Activated T-cell treated with anti-CD3 and anti-CD28 coated beads, Interleukin-2, amount 50 U/mL, for 48 hours (primary cell): ENCODE measurements around the gene TMEM107.
"Not testable (repeated sequence)": the region's sequence is repeated elsewhere in the genome, so short reads cannot be mapped to it uniquely, and the experiment has no call there.

Experiments used
- DNase-seq, 2 experiments: peaks; one replicate each; pipeline ENCODE4 v3.0.0-alpha.2; 2020

Gene TMEM107

DNA sequence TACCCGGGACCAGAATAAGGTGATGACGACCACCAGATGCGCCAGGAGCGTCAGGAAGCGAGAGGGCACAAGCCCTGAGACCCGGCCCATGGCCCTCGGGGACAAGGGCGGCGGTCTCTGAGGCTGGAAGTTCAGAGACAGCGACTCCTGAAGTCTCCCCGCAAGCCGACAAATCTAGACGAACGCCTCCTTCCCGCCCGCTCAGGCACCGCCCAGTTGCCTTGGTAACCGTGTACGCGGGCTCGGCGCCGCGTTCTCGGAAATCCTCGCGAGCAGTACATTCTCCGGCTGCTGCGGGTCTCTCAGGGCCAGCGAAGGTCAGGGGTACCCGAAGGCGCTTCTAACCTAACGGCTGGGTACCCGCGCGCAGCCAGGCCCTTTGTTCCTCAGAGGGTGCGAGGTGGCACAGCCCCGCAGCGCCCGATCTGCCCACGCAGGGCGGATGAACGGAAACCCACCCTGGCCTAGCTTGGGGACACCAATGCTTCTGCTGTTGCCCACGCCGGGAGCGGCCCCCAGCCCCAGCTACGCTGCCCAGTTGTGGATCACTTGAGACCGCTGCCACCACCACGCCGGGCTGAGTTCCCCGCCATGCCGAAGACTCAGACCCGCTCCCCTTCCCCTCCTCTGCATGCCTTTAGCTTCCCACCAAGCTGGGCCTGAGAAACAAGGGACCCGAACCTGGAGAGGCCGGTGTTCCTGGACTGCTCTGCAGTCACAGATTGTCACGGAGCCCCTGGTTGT is at the start of gene TMEM107:
TSS of gene TMEM107 (minus strand) at position 184 of the 744 bp plus-strand sequence. CDS start at position 90, 94 bp downstream.
- peak; percentile 89 to 93 for DNase-seq

DNA sequence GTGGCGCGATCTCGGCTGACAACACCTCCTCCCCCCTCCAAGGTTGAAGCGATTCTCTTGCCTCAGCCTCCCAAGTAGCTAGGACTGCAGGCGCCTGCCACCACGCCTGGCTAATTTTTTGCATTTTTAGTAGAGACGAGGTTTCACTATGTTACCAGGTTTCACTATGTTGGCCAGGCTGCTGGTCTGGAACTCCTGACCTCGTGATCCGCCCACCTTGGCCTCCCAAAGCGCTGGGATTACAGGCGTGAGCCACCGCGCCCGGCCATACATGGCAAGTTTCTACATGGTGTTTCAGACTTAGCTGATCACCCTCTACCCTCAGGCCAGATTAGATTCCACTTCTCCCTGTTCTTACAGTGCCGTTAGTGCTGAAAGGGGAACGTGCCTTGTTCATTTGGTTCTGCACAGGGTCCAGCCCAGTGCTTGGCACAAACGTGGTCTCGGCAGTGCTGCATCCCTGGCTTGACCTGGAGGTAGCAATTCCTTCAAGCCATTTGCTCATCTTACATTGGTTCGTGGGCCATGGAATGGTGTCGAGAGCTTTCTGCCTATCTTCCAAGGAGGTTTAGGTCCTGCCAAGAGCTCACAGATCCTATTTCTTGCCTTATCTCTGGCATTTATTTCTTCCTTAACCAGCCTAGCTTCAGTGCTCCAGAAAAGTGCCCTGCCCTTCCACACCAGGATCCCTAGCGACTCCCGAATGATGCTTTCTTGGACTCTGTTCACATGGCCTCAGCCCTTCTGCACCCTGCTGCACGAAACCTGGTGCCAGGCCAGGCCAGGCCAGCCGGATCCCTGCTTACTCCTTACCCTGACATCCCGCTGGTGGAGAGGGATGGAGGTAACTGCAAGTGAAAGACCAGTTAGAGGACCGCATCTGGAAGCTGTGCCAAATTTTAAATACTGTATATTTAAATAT is 49.0 kb upstream of the TMEM107 start:
- DNase-seq, result no peak

DNA sequence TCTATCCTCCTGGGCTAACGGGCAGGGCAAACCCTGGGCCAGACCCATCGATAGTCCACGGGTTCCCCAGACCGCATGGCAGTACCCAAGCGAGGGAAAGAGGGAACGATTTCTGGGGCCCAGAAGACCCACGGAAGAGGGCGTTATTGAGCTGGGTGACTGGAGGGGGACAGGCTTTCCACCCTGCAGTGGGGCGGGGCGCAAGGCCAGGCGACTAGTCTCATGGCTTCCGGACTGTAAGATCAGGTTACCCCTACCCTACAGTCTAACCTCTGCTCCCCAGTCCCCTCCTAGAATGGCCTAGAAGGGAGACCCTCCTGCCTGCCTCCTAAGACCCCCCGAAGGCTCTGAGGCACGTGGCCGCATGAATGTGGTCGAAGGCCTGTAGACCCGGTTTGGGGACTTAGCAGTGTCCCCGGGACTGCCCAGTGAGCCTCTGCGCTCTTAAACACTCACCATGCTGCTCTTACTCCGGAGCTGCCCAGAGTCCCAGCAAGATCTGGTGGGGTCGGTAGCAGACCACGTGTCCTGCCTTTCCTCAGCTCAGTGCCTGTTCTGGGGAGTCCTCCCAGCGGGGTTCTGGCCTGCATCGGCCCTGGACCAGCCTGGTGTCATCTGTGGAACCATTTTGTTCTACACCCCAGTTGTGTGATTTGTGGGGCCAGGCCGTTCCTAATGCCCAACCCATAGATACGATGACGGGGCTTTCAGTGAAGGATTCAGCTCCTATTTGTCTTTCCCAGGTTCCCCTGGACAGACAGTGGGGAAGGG is 47.4 kb upstream of the TMEM107 start:
- peak; percentile 79 to 80 for DNase-seq

DNA sequence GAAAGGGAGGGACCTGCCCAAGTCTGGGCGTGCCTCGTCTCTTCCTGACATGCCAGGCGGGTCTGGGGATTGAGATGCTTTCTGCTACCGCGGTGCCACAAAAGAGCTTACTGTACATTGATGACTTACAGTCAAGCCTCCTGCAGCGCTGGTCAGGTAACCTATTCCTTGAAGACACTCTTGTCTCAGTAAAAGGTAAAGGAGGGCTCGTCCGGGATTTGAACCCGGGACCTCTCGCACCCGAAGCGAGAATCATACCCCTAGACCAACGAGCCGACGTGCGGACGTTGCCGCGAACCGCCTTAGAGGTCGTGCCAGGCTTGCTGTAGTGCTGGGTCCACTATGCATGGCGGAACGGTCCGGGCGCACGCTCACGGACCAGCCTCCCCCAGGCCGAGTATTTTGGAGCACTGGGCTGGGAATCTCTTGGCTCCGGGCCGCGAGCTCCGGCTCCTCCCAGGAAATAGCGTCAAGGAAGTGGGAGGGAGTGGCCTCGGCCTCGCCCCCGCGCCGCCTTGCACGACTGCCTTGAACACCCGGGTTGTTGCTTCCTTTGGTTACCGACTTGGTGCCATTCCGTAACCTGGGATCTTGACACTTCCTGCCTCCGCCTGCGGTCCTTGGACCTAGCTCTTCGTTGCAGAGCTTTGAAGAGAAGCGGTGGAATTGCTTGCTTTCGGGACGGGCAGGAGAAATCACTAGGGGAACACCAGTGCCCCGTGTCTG is 46.6 kb upstream of the TMEM107 start:
- peak; percentile 95 to 97 for DNase-seq

DNA sequence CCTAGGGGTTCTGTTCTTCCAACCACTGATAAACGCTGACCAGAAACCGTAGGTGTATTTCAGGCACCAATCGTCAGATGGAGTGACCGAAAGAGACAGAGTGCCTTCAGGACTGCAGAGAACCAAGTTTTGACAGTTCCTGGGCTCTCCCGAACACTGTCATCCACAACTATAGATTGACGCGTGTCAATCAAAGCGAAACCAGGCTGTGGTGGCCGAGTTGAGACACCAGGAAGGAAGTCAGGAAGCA is 46.1 kb upstream of the TMEM107 start:
- no peak for DNase-seq

DNA sequence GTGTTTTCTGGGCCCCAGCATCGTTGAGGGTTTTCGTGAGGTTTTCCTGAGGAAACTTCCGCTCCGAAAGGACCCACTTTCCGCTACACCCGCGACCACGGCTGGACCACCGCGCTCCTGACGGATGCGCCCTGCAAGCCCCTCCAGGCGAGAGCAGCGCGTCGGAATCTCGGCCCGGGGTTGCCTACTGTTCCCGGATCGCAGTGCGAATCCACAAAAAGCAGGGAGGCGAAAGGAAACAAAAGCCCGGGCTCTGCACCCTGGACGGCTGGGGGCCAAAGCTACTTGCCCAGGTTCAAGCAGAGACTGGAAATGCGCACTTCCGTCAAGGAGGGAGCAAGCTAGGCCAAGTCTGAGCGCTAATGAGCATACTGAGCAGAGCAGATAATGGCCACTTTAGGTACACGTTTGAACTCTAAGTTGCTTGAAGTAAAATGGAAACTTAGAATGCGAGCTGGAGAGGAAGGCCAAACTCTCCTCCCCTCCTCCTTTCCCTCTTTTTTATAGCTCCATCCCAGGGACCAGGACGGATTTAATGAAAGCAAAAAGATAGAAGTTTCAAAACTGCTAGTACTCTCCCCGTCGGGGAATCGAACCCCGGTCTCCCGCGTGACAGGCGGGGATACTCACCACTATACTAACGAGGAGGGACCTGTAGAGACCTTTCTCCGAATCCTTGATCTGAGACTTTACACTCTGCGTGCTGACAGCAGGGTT is 45.6 kb upstream of the TMEM107 start:
- DNase-seq, result peak; percentile 95 to 97

DNA sequence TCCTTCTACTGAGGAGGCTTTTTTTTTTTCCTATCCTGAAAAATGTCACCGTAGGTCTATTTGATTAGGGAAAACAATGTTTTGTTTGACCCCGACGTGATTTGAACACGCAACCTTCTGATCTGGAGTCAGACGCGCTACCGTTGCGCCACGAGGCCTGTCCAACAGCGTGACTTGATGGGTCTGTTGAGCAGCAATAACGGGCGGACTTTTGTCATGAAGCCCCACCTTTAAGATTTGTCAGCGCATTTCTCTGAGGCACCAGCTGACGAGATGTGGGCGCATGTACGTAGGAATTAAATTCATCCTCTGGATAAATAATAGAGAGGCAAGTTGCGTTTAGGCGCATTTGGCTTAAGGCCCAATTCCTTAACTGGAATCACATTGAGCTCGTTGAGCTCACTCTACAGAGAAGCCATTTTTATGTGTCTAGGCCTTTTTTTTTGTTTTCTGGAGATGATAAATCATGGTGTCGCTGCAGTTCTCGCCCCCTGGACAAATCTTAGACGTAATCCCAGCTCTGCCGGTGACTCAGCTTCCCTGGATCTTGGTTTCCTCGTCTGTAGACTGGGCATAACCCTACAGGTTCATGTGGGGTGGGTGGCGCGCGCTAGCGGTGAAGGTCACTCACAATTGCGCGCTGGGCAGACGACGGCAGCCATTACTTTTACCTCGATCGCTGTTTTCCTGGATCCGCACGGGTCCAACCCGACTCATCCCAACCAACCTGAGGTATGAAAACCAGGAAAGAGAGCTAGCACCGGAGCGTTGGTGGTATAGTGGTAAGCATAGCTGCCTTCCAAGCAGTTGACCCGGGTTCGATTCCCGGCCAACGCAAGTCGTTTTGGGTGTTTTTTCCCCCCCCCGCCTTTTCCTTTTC is 44.8 kb upstream of the TMEM107 start:
- DNase-seq, result peak; percentile 96 to 99

DNA sequence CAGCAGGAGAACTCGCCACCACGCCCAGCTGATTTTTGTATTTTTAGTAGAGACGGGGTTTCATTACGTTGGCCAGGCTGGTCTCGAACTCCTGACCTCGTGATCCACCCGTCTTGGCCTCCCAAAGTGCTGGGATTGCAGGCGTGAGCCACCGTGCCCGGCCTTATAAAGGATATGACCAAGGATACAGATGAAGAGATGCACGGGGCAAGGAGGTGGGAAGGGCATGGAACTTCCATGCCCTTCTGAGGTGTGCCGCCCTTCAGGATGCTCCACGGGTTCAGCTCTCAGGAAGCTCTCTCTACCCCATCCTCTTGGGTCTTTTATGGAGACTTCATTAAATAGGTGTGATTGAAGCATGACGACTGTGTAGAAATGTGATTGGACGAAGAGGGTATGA is 37.8 kb upstream of the TMEM107 start:
- DNase-seq, result not testable (repeated sequence)

DNA sequence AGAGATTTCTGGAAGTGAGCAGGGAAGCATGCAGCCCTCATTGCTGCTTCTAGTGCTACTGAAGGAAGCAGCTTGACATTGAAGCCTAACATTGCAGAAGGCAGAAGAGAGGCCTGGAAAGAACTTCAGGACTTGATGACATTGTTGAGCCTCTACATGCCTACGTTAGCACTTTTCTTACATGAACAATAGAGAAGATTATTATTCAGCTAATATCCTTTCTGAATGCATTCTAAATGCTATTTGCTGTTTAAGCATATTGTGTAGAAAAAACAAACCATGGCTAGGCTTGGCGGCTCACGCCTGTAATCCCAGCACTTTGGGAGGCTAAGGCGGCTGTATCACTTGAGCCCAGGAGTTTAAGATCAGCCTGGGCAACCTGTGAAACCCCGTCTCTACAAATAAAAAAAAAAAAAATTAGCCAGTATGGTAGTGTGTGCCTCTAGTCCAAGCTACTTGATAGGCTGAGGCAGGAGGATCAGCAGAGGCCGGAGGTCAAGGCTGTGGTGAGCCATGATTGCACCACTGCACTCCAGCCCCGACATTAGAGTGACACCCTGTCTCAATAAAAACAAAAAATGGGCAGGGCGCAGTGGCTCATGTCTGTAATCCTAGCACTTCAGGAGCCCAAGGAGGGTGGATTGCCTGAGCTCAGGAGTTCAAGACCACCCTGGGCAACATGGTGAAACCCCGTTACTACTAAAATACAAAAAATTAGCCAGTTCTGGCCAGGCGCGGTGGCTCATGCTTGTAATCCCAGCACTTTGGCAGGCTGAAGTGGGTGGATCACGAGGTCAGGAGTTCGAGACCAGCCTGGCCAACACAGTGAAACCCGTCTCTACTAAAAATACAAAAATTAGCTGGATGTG is 36.4 kb upstream of the TMEM107 start:
- no peak for DNase-seq

DNA sequence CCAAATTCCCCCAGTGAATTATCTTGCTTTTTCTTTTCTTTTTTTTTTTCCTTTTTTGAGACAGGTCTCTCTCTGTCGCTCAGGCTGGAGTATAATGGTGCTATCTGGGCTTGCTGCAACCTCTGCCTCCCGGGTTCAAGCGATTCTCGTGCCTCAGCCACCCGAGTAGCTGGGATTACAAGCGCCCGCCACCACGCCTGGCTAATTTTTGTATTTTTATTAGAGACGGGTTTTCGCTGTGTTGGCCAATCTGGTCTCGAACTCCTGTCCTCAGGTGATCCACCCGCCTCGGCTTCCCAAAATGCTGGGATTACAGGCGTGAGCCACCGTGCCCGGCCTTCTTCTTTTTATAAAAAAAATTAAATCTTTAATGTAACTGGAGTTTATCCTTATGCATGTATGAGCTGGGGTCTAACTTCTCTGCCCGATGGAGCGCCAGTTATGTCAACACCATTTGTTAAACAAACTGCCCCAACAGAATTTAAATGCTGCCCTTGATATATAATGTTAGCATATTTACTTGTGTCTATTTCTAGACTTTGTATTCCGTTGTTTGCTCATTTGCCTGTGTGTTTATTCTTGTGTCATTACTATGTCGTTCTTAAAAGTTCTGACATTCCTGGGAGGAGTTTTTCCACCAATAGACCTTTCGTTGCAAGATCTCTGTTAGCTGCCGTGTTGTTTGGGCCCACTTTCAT is 34.7 kb upstream of the TMEM107 start:
- DNase-seq, result no peak

DNA sequence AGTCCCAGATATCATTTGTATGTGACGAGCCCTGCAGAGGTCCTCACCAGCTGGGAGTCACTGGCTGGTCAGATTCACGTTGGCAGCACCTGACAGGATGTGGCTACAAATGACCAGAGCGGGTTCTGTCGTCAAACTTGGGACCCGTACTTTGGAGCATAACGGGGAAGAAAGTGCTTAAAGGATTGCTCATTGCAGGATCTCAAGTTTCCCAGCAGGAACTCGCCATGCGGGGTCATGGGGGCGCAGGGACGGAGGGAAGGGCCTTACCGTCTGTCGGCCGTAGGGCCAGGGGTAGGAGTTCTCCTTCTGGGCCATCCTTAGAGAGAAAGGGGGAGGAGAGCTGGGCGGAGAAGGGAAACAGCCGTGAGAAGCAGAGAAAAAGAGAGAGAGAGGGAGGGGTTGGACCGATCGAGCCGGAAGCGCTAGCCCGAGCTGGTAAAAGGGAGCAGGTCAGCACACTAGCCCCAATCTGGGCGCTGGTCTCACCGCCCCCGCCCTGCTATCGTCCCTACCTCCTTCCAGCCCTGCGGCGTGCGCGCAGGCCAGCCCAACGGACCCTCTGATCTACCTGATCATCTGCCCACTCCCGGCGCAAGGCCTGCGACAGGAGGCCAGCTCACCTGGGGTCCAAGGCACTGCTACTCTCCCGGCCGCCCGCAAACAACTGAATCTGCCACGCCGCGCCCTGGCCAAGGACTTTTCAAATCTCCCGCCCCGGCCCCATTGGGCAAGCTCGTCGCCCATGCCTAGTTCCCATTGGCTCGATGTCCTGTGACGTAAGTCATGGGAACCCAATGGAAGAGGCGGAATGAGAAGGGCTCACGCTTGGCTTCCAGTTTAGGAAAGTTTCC is 34.0 kb upstream of the TMEM107 start, which contains the start of gene AURKB:
TSS of gene AURKB (minus strand) at position 669 of the 854 bp plus-strand sequence. CDS start at position 318, 351 bp downstream.
- peak; percentile 93 to 94 for DNase-seq

DNA sequence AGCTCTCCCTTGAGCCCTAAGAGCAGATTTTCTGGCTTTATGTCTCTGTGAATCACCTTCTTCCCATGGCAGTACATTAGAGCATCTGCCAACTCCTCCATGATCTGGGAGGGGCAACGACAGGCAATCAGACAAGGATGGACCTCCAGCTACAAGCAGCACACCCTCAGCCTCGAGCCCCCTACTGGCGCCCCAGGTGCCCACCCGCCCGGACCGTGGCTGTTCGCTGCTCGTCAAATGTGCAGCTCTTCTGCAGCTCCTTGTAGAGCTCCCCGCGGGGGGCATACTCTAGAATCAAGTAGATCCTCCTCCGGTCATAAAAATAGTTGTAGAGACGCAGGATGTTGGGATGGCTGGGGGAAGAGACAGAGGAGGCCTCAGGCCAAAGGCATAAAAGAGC is 30.4 kb upstream of the TMEM107 start:
- DNase-seq, result no peak

DNA sequence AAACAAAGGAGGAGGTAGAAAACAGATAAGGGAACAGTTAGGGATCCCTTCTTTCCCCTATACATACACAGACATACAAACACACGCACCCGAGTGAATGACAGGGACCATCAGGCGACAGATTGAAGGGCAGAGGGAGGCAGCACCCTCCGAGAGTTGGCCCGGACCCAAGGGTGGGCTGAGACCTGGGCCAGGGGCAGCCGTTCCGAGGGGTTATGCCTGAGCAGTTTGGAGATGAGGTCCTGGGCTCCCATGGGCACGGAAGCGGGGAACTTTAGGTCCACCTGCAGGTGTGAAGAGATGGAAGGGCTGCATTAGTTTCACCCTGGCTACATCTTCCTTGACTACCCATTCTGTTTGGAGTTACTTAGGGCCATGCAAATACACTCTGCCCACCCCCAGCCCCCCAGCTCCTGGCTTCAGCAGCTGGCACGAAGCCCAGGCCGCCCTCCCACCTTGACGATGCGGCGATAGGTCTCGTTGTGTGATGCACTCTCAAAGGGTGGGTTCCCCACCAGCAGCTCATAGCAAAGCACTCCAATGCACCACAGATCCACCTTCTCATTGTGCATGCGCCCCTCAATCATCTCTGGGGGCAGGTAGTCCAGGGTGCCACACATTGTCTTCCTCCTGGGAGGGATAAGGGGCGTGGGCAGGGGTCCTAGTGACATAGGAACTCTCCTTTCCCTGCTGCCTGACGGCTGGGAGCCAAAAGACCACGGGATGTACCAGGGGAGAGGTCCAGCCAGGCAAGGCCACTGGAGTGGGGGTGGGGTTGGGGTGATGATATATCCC is 28.8 kb upstream of the TMEM107 start:
- DNase-seq, result no peak

DNA sequence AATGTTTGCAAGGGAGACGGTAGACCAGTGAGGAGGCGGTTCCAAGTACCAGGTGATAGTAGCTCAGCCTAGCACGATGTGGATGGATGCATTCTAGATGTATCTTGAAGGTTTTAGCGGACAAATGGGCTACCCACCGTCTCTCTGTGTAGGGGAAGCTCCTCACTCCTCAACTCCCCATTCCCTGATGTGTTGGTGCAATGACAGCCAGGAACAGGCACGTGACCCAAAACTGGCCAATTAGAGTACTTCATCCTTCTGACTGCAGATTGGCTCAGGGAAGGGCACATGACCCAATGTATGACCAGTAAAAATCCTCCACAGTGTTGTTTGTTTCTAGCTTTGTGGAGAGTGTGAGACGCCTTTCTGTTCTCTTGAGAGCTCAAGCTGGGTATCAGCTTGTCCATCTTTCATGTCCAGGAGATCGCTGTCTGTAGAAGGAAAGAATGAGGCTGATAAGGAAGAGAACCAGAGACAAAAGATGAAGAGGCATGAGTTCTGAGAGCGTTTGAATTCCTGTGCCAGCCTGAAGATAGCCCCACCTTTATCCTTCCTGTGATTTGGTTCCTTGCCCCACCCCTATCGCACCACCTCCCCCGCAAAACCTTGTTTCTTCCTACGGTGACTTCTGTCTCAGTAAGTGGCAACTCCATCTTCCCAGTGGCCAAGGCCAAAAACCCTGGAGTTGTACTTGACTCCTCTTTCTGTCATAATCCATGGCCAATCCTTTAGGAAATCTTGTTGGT is 16.1 kb upstream of the TMEM107 start:
- DNase-seq, result peak; percentile 71 to 76

DNA sequence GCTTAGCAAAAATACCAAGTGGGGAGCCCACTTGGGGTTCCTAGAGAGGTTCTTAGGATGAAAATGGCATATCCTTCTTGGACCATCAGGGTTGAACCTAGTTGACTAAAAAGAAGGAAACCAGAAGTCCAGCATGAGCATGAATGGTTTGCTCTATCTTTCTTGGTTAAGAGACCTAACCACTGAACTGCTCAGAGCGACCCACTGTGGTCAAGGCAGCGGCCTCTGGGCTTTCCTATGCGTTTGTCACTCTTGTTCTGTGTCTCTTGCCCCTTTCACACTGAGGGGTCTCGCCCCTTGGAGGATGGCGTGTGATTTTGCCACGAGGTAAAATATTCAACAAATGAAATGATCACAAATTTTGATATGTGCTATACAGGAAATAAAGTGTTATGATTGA is 14.3 kb upstream of the TMEM107 start:
- DNase-seq, result no peak

DNA sequence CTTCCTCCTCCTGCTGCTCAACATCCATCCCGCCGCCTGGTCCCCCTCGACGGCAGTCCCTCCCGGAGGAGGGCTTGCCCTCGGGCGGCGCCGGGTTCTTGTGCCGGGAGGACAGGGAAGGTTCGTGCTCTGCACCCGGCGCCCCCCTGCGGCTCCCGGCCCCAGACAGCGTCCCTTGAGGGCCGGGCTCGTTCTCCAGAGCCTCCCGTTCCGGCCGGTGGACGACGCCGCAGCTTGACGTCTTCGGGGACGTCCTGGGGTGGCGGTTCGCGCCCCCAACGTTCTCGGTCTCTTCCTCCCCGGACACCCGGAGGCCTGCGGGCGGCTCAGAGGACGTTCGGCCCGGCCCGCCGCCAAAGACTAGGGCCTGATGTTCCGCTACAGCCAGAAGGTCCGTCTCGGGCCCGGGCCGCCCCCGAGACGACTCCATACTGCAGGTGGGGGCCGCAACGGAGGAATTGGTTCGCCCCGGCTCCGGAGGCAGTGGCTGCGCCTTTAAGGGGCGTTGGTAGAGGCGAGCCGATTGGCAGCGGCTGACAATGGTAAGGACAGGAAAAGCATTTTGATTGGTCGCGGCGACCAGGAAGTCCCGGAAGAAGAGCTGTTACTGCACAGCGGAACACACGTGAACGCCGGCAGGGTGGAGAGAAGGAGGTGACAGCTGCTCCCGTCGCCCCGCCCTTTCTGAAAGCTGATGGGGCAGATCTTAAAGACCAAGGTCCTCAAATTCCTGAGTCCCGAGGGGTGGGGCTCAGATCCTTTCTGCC is 13.7 kb upstream of the TMEM107 start, which contains the start of gene BORCS6:
TSS of gene BORCS6 (minus strand) at position 470 of the 767 bp plus-strand sequence. CDS start at position 430, 40 bp downstream.
- DNase-seq, result peak; percentile 92 to 94
